Uterus (tissue), 2 donors: ENCODE data around the gene ENPEP.

Source experiments
- POLR2A ChIP-seq, 2 donors: fragments of 450-650 bp; IDR thresholded peaks; one replicate each; pipeline ENCODE4 v1.6.1; 2016; ENCODE audit warnings: antibody characterized with exemption in 2 of 2, mild to moderate bottlenecking in 1 of 2, moderate library complexity in 1 of 2
- TF ChIP-seq, protein P1 (sequence below), 4 experiments: fragments of 200-600 bp in 2 of 4; fragments of 450-650 bp in 2 of 4; sonication (generic) in 2 of 4; IDR thresholded peaks; one replicate each; pipeline ENCODE4 v1.5.1; 2016 to 2019; ENCODE audit warnings: antibody characterized with exemption in 4 of 4, mild to moderate bottlenecking in 2 of 4, moderate library complexity in 1 of 4

GRCh38 chr4:110452546-110452945 lies 23.4 kb upstream of the ENPEP start:
- TF ChIP-seq, protein P1, sequence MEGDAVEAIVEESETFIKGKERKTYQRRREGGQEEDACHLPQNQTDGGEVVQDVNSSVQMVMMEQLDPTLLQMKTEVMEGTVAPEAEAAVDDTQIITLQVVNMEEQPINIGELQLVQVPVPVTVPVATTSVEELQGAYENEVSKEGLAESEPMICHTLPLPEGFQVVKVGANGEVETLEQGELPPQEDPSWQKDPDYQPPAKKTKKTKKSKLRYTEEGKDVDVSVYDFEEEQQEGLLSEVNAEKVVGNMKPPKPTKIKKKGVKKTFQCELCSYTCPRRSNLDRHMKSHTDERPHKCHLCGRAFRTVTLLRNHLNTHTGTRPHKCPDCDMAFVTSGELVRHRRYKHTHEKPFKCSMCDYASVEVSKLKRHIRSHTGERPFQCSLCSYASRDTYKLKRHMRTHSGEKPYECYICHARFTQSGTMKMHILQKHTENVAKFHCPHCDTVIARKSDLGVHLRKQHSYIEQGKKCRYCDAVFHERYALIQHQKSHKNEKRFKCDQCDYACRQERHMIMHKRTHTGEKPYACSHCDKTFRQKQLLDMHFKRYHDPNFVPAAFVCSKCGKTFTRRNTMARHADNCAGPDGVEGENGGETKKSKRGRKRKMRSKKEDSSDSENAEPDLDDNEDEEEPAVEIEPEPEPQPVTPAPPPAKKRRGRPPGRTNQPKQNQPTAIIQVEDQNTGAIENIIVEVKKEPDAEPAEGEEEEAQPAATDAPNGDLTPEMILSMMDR (IDR thresholded peaks at IDR 0.05), result no peak
- TF ChIP-seq POLR2A (IDR thresholded peaks at IDR 0.05), result no peak
